Choroid plexus epithelial cell (primary cell): Measurements from ENCODE around the gene SDCBP2.

Source experiments
- DNase-seq: peaks from one replicate; pipeline ENCODE4 v3.0.0-alpha.2; 2010; ENCODE audit warnings: low read depth
- H3K4me3 ChIP-seq: 2 replicates; pipeline ENCODE4 v1.5.1; 2011; ENCODE audit warnings: low read depth, mild to moderate bottlenecking, control low read depth, low read length, moderate library complexity
- TF ChIP-seq, protein P1 (sequence below): conservative IDR thresholded peaks from 2 replicates; pipeline ENCODE4 v1.5.1; 2011; ENCODE audit warnings: low read depth, mild to moderate bottlenecking, control low read depth, inconsistent platforms, low read length, moderate library complexity

SDCBP2 gene

DNA sequence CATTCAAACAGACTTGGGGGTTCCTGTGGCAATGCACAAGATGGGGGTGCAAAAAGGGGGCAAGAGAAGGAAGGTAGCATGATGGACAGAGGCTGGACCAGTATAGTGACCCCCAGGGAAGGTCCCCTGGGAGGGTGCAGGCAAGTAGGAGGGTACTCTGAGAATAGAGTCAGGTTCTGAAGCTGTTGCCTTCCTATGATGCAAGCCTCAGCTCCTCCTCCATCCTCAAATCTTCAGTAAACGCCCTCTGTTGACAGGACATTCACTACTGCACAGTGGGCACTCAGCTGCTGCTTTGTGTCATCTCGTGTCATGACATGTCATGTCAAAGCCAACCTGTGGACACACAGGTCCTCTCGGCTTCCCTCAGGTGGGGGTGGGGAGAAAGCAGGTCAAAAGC lies 5.8 kb upstream of the SDCBP2 start:
- TF ChIP-seq, protein P1, sequence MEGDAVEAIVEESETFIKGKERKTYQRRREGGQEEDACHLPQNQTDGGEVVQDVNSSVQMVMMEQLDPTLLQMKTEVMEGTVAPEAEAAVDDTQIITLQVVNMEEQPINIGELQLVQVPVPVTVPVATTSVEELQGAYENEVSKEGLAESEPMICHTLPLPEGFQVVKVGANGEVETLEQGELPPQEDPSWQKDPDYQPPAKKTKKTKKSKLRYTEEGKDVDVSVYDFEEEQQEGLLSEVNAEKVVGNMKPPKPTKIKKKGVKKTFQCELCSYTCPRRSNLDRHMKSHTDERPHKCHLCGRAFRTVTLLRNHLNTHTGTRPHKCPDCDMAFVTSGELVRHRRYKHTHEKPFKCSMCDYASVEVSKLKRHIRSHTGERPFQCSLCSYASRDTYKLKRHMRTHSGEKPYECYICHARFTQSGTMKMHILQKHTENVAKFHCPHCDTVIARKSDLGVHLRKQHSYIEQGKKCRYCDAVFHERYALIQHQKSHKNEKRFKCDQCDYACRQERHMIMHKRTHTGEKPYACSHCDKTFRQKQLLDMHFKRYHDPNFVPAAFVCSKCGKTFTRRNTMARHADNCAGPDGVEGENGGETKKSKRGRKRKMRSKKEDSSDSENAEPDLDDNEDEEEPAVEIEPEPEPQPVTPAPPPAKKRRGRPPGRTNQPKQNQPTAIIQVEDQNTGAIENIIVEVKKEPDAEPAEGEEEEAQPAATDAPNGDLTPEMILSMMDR, result peak; percentile 15
- H3K4me3 ChIP-seq, result no peak overlapping the region
- DNase-seq, result no peak

DNA sequence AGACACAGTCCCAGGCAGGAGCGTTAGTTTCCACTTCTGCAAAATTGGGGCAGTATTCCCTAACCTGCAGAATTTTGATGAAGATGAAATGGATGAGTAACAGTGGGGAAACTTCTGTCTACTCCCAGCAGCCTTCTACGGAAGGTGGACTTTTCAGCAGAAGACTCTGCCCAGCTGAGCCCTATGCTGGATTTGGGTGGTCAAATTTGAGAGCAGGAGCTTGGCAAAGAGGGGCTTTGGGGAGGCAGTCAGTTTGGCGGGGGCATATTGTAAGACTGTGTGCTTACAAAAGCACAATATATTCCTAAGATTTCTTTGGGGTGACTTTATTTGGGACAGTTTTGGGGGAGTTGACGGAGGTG lies 5.4 kb upstream of the SDCBP2 start:
- no peak overlapping the region for H3K4me3 ChIP-seq
- DNase-seq, result no peak
- TF ChIP-seq, protein P1, result no peak

DNA sequence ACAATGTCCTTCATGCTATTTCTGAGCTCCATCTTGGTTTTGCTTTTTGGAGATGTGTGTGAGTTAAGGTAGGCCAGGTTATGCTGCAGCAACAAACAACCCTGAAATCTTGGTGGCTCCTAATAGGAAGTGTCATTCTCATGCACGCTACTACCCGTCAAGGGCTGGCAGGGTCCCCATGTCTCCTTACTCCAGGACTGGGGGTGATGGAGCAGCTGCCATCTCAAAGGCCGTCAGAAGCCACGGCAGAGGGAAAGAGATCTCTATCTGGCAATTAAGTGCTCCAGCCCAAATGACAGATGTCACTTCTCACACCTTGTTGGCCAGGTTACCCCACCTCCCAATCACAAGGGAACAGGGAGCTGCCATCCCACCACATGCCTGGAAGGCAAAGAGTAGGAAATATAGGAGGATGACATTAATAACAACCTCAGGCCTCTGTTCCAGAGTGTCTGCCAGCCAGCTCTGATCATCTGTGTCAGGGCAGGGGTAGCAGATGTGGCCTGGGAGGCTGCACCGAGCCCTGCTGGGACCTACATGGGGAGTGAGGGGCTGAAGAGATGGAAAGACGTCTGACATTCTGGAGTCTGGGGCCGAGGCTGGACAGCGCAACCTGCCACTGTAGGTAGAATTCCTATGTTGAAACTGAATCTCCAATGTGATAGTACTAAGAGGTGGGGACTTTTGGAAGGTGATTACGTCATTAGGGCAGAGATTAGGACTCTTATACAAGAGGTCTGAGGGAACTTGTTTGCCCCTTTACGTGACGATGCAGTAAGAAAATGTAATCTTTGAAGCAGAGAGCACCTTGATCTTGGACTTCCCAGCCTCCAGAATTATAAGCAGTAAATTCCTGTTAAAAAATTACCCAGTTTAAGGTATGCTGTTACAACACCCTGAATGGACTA lies 4.8 kb upstream of the SDCBP2 start:
- DNase-seq, result no peak
- H3K4me3 ChIP-seq, result no peak overlapping the region
- TF ChIP-seq, protein P1, result no peak

DNA sequence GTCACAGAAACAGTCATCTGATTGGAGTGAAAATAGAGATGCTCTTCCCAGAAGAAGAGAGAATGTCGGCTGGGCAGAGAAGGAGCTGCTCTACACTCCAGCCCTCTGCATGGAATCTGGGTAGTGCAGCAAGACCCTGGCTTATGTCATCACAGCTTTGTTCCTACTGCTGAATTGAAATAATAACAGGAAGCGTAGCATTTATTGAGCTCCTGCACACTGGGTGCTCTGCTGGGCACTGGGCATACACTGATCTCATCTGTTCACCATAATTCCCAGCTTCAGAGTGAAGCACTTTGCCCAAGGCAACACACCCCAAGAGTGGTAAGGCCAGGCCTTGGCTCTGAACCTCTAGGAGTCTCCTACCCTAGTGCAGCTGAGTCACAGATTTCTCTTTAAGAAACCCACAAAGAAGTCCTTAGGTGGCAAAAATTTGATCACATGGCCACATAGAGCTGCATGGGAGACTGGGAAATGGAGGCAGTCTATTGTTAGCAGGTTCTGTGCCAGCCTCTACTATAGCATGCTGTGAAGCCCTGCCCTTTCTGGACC lies 3.9 kb upstream of the SDCBP2 start:
- no peak for DNase-seq
- H3K4me3 ChIP-seq, result no peak overlapping the region
- TF ChIP-seq, protein P1, result no peak

DNA sequence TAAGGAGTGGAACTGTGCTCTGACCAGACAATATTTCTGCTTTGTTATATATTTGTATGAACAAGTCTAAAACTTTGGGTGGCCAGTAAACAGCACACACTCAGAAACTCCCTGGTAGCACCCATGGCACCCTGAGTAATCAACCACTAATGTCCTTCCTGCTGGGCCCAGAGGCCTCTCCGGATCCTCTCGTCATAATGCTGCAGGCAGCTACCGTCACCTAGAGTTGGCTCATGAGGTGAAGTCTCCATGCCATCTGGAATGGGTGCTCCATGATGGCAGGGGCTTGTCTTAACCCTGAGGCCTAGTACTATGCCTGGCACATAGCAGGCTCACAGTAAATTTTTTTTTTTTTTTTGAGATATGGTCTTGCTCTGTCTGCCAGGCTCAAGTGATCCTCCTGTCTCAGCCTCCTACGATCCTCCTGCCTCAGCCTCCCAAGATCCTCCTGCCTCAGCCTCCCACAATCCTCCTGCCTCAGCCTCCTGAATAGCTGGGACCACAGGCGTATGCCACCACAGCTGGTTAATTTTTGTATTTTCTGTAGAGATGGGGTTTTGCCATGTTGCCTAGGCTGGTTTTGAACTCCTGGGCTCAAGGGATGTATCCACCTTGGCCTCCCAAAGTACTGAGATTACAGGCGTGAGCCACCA lies 3.0 kb upstream of the SDCBP2 start:
- DNase-seq, result no peak
- TF ChIP-seq, protein P1, result no peak
- H3K4me3 ChIP-seq, result no peak overlapping the region

DNA sequence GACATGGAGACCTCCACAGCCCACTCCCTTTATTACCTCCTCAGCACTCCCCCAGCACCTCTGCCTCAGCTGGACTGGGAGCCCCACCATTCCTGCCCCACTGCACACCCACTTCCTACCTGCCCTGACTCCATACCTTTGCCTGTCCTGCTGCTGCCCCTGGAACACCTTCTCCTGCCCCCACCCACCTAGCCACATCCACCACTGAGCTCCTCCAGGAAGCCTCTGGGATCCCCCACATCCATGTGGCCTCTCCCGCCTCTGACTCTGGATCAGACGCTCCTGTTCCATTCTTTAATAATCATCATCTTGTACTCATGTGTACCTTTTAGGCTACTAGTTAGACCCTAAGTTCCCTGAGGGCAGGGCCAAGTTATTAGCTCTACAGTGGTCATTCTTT lies 2.2 kb upstream of the SDCBP2 start:
- TF ChIP-seq, protein P1, result no peak
- no peak for DNase-seq
- H3K4me3 ChIP-seq, result no peak overlapping the region
